Subcutaneous adipose tissue (tissue), 4 donors: ENCODE results near the gene PTGES. TPM values are rescaled to one million over a fixed set of nuclear protein-coding genes. Genes with fewer than 3 reads are reported as not detected.

Source experiments
- total RNA-seq, 4 donors: library from RNA; depleted of rRNA; stranded (reverse); fragments of >200 nt; gene quantifications; one replicate each; pipeline ENCODE4 v1.1.0, GENCODE V29; 2016
- TF ChIP-seq, protein P1 (sequence below): fragments of 450-650 bp; IDR thresholded peaks from one replicate; pipeline ENCODE4 v1.5.1; 2016; ENCODE audit warnings: low read depth, mild to moderate bottlenecking, control low read depth, antibody characterized with exemption, moderate library complexity

The PTGES gene
- total RNA-seq, 4 donors from 2014 or later = 12.8 to 34.5 (median 20.6) TPM

DNA sequence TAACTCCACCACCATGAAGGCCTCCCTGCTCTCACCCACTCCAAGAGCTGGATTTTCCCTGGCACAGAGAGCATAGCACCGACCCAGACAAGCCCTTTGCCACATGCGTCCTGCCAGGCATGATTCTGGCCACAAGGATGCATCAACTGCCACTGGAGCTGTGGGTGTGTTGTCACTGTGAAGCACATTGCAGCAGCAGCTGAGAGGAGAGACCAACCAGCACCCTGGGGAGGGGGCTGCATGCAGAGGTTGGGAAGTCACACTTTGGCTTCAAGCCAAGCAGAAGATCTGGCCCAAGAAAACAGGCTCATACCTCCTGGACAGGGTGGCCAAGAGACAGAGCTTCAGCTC, 22.6 kb upstream of the PTGES start:
- TF ChIP-seq, protein P1, sequence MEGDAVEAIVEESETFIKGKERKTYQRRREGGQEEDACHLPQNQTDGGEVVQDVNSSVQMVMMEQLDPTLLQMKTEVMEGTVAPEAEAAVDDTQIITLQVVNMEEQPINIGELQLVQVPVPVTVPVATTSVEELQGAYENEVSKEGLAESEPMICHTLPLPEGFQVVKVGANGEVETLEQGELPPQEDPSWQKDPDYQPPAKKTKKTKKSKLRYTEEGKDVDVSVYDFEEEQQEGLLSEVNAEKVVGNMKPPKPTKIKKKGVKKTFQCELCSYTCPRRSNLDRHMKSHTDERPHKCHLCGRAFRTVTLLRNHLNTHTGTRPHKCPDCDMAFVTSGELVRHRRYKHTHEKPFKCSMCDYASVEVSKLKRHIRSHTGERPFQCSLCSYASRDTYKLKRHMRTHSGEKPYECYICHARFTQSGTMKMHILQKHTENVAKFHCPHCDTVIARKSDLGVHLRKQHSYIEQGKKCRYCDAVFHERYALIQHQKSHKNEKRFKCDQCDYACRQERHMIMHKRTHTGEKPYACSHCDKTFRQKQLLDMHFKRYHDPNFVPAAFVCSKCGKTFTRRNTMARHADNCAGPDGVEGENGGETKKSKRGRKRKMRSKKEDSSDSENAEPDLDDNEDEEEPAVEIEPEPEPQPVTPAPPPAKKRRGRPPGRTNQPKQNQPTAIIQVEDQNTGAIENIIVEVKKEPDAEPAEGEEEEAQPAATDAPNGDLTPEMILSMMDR = no peak

DNA sequence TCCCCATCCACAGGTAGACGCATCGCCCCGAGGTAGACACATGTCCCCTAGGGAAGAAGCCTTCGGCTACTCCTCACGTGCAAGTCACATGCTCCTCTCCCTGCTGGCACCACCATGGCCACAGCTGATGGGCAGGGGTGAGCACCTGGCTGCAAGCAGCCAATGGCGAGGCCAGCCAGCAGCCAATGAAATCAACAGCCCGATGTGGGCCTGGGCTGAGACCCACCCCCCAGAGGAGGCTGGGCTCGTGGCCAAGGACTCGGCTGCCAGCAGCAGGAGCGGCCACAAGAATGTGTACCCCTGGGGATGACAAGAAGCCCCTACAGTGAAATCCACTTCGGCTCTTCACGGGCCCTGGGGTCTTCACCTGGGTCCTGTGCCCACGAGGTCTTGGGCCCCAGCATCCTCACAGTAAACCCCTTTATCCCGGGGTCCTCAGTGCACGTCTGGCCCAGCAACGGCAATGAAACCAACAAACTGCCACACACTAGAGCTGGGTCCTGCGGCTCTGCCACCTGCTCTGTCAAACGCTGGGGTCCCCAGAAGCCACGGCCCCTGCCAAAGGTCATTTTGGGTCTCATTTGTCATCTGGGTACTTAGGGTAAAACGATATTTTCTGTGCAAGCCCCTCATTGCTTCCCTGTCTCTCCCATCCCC, 22.1 kb upstream of the PTGES start:
- TF ChIP-seq, protein P1 = no peak

DNA sequence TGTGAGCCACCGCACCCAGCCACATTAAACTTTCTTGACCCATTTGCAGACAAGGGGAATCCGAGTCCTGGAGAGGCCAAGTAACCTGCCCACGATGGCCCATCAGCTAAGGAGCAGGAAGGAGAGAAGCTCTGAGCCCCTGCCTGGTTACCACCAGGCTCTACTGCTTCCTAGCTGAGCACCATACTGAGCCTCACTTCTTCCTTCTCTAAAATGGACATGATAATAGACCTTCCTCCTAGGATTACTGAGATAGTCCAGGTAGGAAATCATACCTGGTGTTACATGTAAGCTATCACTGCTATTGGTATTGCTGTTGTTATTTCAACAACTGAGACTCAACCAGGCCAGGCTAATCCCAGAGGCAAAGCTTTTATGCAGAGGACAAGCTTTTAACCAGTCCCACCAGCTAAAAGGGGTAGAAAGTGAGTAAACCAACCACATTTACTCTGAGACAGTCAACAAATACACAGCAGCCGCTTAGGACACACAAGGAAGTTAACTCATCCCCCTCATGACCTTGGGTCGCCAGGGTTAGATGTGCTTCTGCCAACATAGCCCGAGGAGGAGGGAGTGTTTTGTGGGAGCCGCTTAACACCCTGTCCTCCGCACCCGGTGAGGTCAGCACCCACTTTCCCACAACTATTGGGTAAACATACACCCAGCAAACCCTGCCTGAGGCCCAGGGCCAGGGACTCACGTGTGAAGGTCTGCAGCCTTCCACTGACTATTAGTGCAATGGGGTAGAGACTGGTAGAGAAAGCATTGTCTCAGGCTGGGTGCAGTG, 20.6 kb upstream of the PTGES start:
- TF ChIP-seq, protein P1 = no peak

DNA sequence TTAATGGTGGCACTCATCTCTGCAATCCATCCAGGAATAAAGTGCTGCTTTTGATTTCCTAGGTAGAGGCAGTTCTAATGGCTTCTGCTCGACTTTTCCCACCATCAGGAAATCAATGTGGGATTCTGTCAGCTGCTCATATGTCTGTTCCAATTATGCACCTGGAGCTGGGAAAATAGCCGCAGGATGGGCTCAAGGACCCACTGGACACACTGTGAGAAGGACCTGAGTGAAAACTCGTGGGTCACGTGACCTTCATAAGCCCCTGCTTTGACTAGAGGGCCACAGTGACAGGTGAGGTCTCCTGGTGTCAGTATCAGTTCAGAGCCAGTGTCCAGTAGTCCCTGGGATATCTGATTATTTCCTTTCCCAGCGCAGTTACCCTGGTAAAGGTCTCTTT, 17.9 kb upstream of the PTGES start:
- TF ChIP-seq, protein P1 = no peak

DNA sequence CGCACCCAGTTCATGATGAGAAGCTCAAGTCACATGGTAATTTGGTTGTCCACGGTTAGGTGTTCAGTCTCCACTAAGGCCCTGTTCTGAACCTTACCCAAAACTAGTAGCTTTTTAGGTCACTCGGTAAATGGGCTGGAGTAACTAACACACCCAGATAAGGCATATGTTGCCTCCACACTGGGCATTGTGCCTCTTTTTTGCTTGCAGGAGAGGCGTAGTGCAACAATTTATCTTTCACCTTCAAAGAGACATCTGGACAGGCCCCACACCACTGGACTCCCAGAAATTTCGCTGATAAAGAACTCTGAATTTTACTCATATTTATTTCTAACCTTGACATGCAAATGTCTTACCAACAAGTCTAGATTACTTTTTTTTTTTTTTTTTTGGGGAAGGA, 16.8 kb upstream of the PTGES start:
- TF ChIP-seq, protein P1 = no peak

DNA sequence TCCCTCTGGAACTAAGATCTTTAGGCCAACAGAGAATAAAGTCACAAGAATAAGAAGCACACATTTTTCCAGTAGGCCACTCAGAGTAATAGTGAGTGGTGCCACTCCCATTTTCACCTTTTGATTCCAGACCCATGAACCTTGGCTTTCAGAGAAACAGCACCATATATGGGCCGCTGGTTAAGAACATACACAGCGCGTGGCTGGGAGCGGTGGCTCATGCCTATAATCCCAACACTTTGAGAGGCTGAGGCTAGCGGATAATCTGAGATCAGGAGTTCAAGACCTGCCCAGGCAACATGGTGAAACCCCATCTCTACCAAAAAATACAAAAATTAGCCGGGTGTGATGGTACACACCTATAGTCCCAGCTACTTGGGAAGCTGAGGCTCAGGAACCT, 15.6 kb upstream of the PTGES start:
- TF ChIP-seq, protein P1 = no peak

DNA sequence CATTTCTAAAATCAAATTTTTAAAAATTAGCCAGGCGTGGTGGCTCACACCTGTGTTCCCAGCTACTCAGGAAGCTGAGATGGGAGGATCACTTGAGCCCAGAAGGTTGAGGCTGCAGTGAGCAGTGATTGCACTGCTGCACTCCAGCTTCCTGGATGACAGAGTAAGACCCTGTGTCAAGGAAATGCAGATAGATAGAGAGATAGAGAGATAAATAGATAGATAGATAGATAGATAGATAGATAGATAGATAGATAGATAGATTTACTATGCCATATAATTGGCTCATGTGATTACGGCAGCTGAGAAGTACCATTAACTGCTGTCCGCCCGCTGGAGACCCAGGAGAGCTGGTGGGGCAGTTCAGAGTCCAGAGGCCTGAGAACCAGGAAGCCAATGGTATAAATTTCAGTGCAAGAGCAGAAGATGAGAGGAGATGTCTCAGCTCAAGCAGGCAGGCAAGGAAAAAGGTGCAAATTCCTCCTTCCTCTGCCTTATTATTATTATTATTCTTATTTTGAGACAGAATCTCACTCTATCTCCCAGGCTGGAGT, 13.0 kb upstream of the PTGES start:
- TF ChIP-seq, protein P1 = no peak
